ENCODE results near the gene WFDC2. TPM values are rescaled to one million over a fixed set of nuclear protein-coding genes. Genes with fewer than 3 reads are reported as not detected.

The WFDC2 gene
- total RNA-seq, 4 donors from 2014 or later = 2.1 to 2.6 TPM; not detected in 2

DNA sequence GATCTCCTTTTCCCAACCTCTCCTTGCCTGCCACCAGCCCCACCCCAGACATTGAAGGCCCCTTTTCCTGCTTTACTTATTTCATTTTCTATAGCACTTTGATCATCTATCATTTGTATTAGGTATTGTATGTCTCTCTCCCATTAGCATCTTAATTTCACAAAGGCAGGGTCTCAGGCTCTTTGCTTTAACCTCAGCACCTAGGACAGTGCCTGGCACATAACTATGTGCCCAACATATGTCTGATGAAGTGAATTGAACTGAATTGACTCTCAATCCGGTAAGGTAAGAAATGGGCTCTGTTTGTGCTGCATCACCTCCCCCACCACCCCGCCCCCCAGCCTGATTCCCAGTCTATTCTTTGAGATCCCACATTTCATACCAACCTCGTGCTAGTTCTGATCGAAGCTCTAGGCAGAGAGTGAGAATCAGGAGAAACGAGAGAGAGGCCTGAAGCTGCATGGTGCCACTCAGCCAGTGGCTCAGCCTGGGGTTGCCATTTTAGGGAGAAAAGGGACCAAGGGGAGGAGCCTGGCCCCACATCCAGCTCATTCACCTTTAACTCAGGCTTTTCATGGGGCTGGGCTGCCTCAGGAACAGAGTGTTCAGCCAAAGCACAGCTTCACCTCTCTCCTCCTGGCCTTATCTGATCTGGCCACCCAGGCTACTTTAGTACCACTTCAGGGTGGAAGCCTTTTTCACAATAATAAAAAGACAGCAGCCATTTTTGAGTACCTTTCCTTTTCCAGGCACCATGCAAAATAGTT, 45.8 kb downstream of the WFDC2 start, which contains the start of gene SPINT3:
TSS of gene SPINT3 (minus strand) at position 476 of the 767 bp plus-strand sequence. CDS start at position 462, 14 bp downstream.
- H3K4me3 ChIP-seq = no peak within 1 kb of the TSS
- 78% methylated on average over 5 of the region's 5 CpGs for WGBS
- no peaks in the 10 kb centered on the region for H3K9me3 ChIP-seq
- no peaks in the 10 kb centered on the region for H3K4me1 ChIP-seq
- H3K27me3 ChIP-seq = peaks cover 0 to 20% (median 0%) of the 10 kb centered on the region in 4 donors
- intact Hi-C loops (cut with DNase I) = no loop called here
- TF ChIP-seq, protein P1, sequence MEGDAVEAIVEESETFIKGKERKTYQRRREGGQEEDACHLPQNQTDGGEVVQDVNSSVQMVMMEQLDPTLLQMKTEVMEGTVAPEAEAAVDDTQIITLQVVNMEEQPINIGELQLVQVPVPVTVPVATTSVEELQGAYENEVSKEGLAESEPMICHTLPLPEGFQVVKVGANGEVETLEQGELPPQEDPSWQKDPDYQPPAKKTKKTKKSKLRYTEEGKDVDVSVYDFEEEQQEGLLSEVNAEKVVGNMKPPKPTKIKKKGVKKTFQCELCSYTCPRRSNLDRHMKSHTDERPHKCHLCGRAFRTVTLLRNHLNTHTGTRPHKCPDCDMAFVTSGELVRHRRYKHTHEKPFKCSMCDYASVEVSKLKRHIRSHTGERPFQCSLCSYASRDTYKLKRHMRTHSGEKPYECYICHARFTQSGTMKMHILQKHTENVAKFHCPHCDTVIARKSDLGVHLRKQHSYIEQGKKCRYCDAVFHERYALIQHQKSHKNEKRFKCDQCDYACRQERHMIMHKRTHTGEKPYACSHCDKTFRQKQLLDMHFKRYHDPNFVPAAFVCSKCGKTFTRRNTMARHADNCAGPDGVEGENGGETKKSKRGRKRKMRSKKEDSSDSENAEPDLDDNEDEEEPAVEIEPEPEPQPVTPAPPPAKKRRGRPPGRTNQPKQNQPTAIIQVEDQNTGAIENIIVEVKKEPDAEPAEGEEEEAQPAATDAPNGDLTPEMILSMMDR (IDR thresholded peaks at IDR 0.05) = no peak
- TF ChIP-seq POLR2AphosphoS5 (IDR thresholded peaks at IDR 0.05) (no peak), POLR2A (IDR thresholded peaks at IDR 0.05; ENCODE audit: low read depth) (no peak), EP300 (IDR thresholded peaks at IDR 0.05) (no peak)
- no peaks in the 10 kb centered on the region for H3K36me3 ChIP-seq
- no peak for DNase-seq (ENCODE audit: extremely low spot score)
- H3K27ac ChIP-seq (replicated peaks in 1 of 4) = no peak within 1 kb of the TSS

DNA sequence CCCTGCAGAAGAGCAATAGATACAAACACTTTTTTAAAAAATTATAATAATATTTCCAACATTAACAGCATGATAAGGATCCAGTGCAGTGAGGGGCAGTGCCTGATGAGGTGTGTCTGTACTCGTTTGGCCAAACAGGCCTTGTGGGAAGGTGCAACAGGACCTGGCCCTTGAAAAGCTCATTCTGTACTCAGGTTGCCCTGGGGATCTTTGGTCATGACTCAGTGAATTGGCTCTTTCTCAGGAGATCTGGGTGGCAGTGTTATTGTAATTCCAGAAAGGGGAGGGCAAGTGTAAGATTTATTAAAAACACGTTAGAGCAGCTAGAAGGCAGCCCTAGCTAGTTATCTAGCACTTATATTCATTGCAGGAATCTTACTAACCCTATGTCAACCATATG, 48.7 kb downstream of the WFDC2 start:
- intact Hi-C loops (cut with DNase I) = no loop called here
- Histone ChIP-seq H3K4me3 (no peak overlapping the region), H3K27ac (replicated peaks in 1 of 4) (no peak overlapping the region), H3K36me3 (no peaks in the 10 kb centered on the region), H3K4me1 (no peaks in the 10 kb centered on the region), H3K27me3 (peaks cover 0 to 6% (median 0%) of the 10 kb centered on the region in 4 donors), H3K9me3 (no peaks in the 10 kb centered on the region)
- no peak for DNase-seq (ENCODE audit: extremely low spot score)
- 50% methylated on average over 2 of the region's 2 CpGs for WGBS
- TF ChIP-seq, protein P1 (IDR thresholded peaks at IDR 0.05) = no peak
- no peak for TF ChIP-seq POLR2A (IDR thresholded peaks at IDR 0.05; ENCODE audit: low read depth)
- TF ChIP-seq POLR2AphosphoS5 (IDR thresholded peaks at IDR 0.05) = no peak

DNA sequence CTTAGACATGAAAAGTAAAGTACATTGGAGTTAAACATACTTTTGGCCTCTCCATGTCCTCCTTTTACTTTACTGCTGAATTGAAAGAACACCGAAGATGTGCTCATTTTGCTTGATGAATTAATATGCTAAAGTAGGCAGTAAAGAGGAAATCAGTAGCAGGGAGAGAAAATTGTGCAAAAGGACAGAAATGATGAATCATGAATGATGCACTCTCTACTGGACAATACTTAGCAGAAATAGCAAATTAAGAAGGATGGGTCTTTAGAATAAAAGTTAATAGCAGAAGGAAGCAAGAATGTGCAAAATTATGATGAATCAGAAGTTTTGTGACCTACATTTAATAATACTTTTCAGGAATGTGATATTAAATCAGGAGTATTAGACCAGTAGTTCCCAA, 54.3 kb downstream of the WFDC2 start:
- no peaks in the 10 kb centered on the region for H3K36me3 ChIP-seq
- no peak for DNase-seq (ENCODE audit: extremely low spot score)
- no peak overlapping the region for H3K4me3 ChIP-seq
- no peaks in the 10 kb centered on the region for H3K9me3 ChIP-seq
- H3K27ac ChIP-seq (replicated peaks in 1 of 4) = no peak overlapping the region
- H3K4me1 ChIP-seq = no peaks in the 10 kb centered on the region
- whole genome bisulfite sequencing = 70% methylated on average over 1 of the region's 1 CpG
- TF ChIP-seq EP300 (IDR thresholded peaks at IDR 0.05) (no peak), POLR2A (IDR thresholded peaks at IDR 0.05; ENCODE audit: low read depth) (no peak), POLR2AphosphoS5 (IDR thresholded peaks at IDR 0.05) (no peak)
- TF ChIP-seq, protein P1 (IDR thresholded peaks at IDR 0.05) = no peak
- intact Hi-C loops (cut with DNase I) = no loop called here
- H3K27me3 ChIP-seq = peaks cover 0 to 17% (median 0%) of the 10 kb centered on the region in 4 donors

DNA sequence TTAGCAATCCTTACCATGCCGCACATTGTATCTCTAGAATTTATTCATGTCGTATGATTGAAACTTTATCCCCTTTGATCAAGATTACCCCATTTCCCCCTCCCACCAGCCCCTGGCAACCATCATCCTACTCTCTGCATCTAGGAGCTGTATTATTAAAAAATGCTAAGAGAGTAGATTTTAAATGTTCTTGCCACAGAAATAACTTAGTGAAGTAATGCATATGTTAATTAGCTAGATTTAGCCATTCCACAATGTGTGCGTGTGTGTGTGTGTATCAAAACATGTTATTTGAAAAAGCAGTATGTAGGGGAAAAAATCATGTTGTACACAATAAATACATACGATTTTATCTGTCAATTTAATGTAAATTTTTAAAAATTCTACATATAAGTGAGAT, 57.7 kb downstream of the WFDC2 start:
- no peak overlapping the region for H3K27ac ChIP-seq (replicated peaks in 1 of 4)
- H3K9me3 ChIP-seq = no peaks in the 10 kb centered on the region
- H3K4me1 ChIP-seq = no peaks in the 10 kb centered on the region
- intact Hi-C loops (cut with DNase I) = no loop called here
- TF ChIP-seq POLR2AphosphoS5 (IDR thresholded peaks at IDR 0.05) = no peak
- TF ChIP-seq POLR2A (IDR thresholded peaks at IDR 0.05; ENCODE audit: low read depth) = no peak
- TF ChIP-seq, protein P1 (IDR thresholded peaks at IDR 0.05) = no peak
- no peak for TF ChIP-seq EP300 (IDR thresholded peaks at IDR 0.05)
- H3K27me3 ChIP-seq = peaks cover 0 to 26% (median 0%) of the 10 kb centered on the region in 4 donors
- no peaks in the 10 kb centered on the region for H3K36me3 ChIP-seq
- WGBS = 71% methylated on average over 4 of the region's 4 CpGs
- no peak for DNase-seq (ENCODE audit: extremely low spot score)
- no peak overlapping the region for H3K4me3 ChIP-seq

Small RNA genes lying within 50 kb of the gene (small RNA-seq; reads per million reads assigned to genes)
- 0 reads per million in 3 donors for gene MIR6812

Other genes with a start within 250 kb of the WFDC2 start
- not detected for gene SEMG2, start 248.4 kb upstream of the WFDC2 start, total RNA-seq
- gene SLPI, start 215.2 kb upstream of the WFDC2 start, total RNA-seq = 100 to 1,000 TPM in 1 of 4 donors, 10 to 100 TPM in 3; 27.8 to 109 (median 66.4) TPM
- not detected for gene RBPJL, start 162.9 kb upstream of the WFDC2 start, total RNA-seq
- under 1 TPM in 2 of 4 donors, not detected in 2; 0.17 to 0.33 TPM for gene MATN4, start 161.5 kb upstream of the WFDC2 start, total RNA-seq
- 100 to 1,000 TPM in 1 of 4 donors, 10 to 100 TPM in 3; 61.9 to 177 (median 72.2) TPM for gene SDC4, start 121.3 kb upstream of the WFDC2 start, total RNA-seq
- gene SYS1, start 106.6 kb upstream of the WFDC2 start, total RNA-seq = 10 to 100 TPM; 28.2 to 48.4 (median 42.5) TPM
- 1 to 10 TPM in 2 of 4 donors, under 1 TPM in 1, not detected in 1; 0.17 to 2.1 (median 1.1) TPM for gene TP53TG5, start 91.4 kb upstream of the WFDC2 start, total RNA-seq
- gene DBNDD2, start 61.5 kb upstream of the WFDC2 start, total RNA-seq = 100 to 1,000 TPM in 2 of 4 donors, 10 to 100 TPM in 2; 63.0 to 130 (median 109) TPM
- gene PIGT, start 53.6 kb upstream of the WFDC2 start, total RNA-seq = 10 to 100 TPM; 64.4 to 90.9 (median 80.4) TPM
- gene SPINT3, start 45.9 kb downstream of the WFDC2 start, total RNA-seq = not detected
- gene WFDC6, start 69.7 kb downstream of the WFDC2 start, total RNA-seq = not detected
- gene EPPIN, start 77.6 kb downstream of the WFDC2 start, total RNA-seq = not detected
- gene WFDC8, start 109.5 kb downstream of the WFDC2 start, total RNA-seq = not detected
- not detected for gene WFDC10A, start 160.0 kb downstream of the WFDC2 start, total RNA-seq
- not detected for gene WFDC9, start 161.5 kb downstream of the WFDC2 start, total RNA-seq
- gene WFDC11, start 200.5 kb downstream of the WFDC2 start, total RNA-seq = not detected
- not detected for gene WFDC13, start 232.3 kb downstream of the WFDC2 start, total RNA-seq
- gene WFDC10B, start 235.3 kb downstream of the WFDC2 start, total RNA-seq = under 1 TPM in 1 of 4 donors, not detected in 3; 0.69 TPM